Measurements from ENCODE around the gene SDK1.

The SDK1 gene

GRCh38 chr7:4025694-4026615, 724.9 kb downstream of the SDK1 start:
- no peak overlapping the region for H3K4me3 ChIP-seq (ENCODE audit: low read depth, low read length)

- H3K4me3 ChIP-seq (ENCODE audit: low read depth, low read length), result no peak overlapping the region
Observed at GRCh38 chr7:4026941-4027486, 726.0 kb downstream of the SDK1 start.

- no peak overlapping the region for H3K4me3 ChIP-seq (ENCODE audit: low read depth, low read length)
Observed at GRCh38 chr7:4028221-4028620, 727.2 kb downstream of the SDK1 start.

- H3K4me3 ChIP-seq (ENCODE audit: low read depth, low read length), result no peak overlapping the region
Observed at GRCh38 chr7:4029941-4030340, 728.9 kb downstream of the SDK1 start.

- H3K4me3 ChIP-seq (ENCODE audit: low read depth, low read length), result no peak overlapping the region
Observed at GRCh38 chr7:4030346-4030950, 729.4 kb downstream of the SDK1 start.

GRCh38 chr7:4033996-4034395, 732.9 kb downstream of the SDK1 start:
- no peak overlapping the region for H3K4me3 ChIP-seq (ENCODE audit: low read depth, low read length)

- no peak overlapping the region for H3K4me3 ChIP-seq (ENCODE audit: low read depth, low read length)
Observed at GRCh38 chr7:4037308-4037707, 736.3 kb downstream of the SDK1 start.

- no peak overlapping the region for H3K4me3 ChIP-seq (ENCODE audit: low read depth, low read length)
Observed at GRCh38 chr7:4037877-4038276, 736.8 kb downstream of the SDK1 start.

- no peak overlapping the region for H3K4me3 ChIP-seq (ENCODE audit: low read depth, low read length)
Observed at GRCh38 chr7:4040109-4040928, 739.3 kb downstream of the SDK1 start.

- H3K4me3 ChIP-seq (ENCODE audit: low read depth, low read length), result no peak overlapping the region
Observed at GRCh38 chr7:4042402-4043045, 741.5 kb downstream of the SDK1 start.

- no peak overlapping the region for H3K4me3 ChIP-seq (ENCODE audit: low read depth, low read length)
Observed at GRCh38 chr7:4043988-4044387, 742.9 kb downstream of the SDK1 start.

GRCh38 chr7:4045450-4045849, 744.4 kb downstream of the SDK1 start:
- no peak overlapping the region for H3K4me3 ChIP-seq (ENCODE audit: low read depth, low read length)

GRCh38 chr7:4045975-4046374, 744.9 kb downstream of the SDK1 start:
- no peak overlapping the region for H3K4me3 ChIP-seq (ENCODE audit: low read depth, low read length)

- no peak overlapping the region for H3K4me3 ChIP-seq (ENCODE audit: low read depth, low read length)
Observed at GRCh38 chr7:4048336-4048735, 747.3 kb downstream of the SDK1 start.

GRCh38 chr7:4049202-4049601, 748.1 kb downstream of the SDK1 start:
- no peak overlapping the region for H3K4me3 ChIP-seq (ENCODE audit: low read depth, low read length)

GRCh38 chr7:4050126-4050660, 749.1 kb downstream of the SDK1 start:
- H3K4me3 ChIP-seq (ENCODE audit: low read depth, low read length), result no peak overlapping the region

- H3K4me3 ChIP-seq (ENCODE audit: low read depth, low read length), result no peak overlapping the region
Observed at GRCh38 chr7:4051696-4052095, 750.6 kb downstream of the SDK1 start.

- H3K4me3 ChIP-seq (ENCODE audit: low read depth, low read length), result no peak overlapping the region
Observed at GRCh38 chr7:4052130-4052529, 751.1 kb downstream of the SDK1 start.

- no peak overlapping the region for H3K4me3 ChIP-seq (ENCODE audit: low read depth, low read length)
Observed at GRCh38 chr7:4054158-4054557, 753.1 kb downstream of the SDK1 start.

GRCh38 chr7:4056552-4057288, 755.7 kb downstream of the SDK1 start:
- no peak overlapping the region for H3K4me3 ChIP-seq (ENCODE audit: low read depth, low read length)

Measured in iPS-11a (cell line).